Hypothalamus (tissue), 51 donors: ENCODE data around the gene RECK.
"Not testable (repeated sequence)": the region's sequence is repeated elsewhere in the genome, so short reads cannot be mapped to it uniquely, and the experiment has no call there.

ENCODE experiments used
- DNase-seq, 51 donors: peaks; one replicate each; lab custom pipeline; 2025; lab: John Stamatoyannopoulos, UW

Gene RECK

DNA sequence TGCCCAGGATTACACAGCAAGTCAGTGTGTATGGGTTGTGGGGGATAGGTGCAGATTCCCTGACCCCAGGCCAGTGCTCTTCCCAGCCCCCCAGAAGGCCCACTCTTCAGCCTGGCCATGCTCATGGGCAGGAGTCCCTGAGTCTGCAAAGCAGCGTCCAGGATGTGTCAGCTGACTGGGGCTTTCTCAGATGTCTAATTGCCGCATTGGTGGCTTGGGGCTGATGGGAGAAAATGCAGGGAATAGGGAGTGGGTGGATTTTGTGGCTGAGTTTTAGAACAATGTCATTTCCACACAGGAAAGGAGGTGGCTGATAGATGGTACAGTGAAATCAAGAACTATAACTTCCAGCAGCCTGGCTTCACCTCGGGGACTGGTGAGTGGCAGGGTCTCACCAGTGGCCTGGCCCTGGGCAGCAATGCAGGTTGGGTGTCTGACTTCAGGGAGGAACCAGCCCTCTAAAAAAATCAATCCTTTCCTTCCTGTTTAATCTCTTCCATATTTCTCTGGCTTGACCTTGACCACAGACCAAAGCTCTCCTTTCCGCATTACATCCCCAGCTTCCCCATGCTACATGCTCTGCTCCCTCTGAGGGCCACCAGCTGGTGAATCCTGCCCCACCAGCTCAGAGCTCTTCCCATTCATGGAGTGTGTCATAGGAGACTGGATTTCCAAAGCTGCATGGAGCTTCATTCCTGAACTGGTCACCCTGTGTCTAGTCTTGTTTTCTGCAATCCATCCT is 114.0 kb downstream of the RECK start:
- DNase-seq = peak in 2 of 51 donors; percentile 13 to 39

DNA sequence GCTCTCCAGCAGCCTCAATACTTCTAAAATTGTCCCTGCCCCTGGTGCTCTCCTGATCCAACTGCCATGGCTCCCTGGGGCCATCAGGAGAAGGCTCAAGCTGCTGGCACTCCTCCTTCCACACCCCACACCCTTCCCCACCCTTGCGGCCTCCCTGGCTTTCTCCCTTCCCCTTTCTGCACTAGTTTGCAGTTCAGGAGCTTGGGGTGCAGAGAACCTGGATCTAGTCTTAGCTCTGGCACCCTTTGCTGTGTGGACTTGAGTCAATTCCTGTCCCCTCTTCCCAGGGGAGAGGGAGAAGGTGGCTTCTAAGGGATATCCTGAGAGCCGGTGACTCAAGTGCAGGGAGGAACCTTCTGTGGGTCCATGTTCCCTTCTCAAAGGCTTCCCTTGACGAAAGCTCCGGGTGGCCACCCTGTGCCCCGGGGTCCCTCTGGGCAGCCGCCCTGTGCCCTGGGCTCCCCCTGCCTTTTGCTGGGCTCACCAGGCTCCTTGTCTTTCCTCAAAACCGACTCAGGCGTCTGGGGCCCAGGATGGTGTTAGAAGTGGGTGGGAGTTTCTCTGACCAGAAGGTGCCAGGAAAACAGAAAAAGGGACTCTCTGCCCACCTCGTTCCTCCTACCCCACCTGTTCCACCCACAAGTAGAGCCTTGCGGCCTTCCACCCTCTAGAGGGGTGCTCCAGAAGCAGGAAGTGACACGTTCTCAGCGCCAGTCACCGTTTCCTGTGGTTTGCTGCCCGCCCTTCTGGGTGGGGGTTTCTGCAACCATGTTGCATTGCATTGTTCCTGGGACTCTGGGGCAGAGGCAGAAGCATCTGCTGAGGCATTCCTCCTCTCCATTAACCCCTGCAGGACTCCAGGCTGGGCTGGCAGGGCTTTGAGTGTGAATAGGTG is 114.8 kb downstream of the RECK start:
- peak in 6 of 51 donors; percentile 16 to 31 (median 20) for DNase-seq

GRCh38 chr9:36152741-36153438 is 116.2 kb downstream of the RECK start:
- no peak for DNase-seq

DNA sequence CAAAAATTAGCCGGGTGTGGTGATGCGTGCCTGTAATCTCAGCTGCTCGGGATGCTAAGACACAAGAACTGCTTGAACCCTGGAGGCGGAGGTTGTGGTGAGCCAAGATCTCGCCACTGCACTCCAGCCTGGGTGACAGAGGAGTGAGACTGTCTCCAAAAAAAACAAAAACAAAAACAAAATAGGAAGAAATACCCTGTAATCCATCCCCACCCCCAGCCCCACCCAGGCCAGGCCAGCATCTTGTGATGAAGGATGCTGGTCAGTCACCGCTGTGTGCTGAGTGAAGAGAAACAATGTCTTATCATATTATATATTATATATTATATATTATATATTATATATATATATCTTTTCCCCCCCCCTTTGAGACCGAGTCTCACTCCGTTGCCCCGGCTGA is 117.0 kb downstream of the RECK start:
- DNase-seq = no peak

- DNase-seq = peak in 22 of 51 donors; percentile 10 to 79 (median 31)
Measured at GRCh38 chr9:36154331-36154952, 117.7 kb downstream of the RECK start.

- no peak for DNase-seq
Measured at GRCh38 chr9:36156116-36156515, 119.4 kb downstream of the RECK start.

GRCh38 chr9:36158122-36158521 is 121.4 kb downstream of the RECK start:
- DNase-seq = no peak

DNA sequence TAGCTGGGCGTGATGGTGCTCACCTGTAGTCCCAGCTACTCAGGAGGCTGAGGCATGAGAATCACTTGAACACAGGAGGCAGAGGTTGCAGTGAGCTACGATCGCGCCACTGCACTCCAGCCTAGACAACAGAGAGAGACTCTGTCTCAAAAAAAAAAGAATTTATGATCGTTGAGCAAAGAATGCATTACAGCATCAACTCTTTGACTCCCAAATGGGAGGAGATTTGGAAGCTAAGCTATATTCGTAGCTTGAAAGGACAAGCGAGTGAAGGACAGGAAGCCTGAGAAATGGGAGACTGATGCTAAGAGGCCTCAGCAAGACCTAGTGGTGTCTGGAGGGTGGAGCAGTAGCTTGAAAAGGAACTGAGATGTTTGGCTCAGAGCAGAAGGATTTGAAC is 122.2 kb downstream of the RECK start:
- DNase-seq = no peak

DNA sequence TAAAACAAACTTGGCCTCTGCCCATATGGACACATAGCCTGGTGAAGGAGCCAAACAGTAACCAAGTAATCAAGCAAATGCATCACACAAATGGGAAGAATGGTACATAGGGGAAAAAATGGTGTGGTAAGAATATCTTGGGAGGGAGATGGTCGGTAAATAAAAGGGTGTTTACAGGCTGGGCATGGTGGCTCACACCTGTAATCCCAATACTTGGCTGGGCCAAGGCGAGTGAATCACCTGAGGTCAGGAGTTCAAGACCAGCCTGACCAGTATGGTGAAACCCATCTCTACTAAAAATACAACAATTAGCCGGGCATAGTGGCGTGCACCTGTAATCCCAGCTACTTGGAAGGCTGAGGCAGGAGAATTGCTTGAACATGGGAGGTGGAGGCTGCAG is 122.8 kb downstream of the RECK start:
- not testable (repeated sequence) for DNase-seq

- not testable (repeated sequence) for DNase-seq
Measured at GRCh38 chr9:36160126-36160525, 123.4 kb downstream of the RECK start.

DNA sequence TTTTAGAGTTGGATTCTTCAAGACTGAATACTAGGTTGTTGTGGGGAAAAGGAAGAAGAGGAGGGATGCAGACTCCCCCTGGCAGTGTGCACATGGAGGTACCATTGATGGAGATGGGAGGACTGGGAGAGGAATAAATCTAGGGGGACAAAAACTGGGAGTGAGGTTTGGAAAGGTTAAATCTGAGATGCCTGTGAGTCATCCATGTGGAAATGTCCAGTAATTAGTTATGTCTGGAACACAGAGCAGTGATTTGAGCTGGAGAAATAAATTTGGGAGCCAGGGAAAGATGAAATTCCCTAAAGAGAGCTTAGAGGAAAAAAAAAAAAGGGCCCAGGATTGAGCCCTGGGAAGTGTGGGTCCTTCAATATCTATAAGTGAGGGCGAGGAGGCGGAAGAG is 124.5 kb downstream of the RECK start:
- DNase-seq = no peak

- no peak for DNase-seq
Measured at GRCh38 chr9:36162211-36162738, 125.6 kb downstream of the RECK start.

GRCh38 chr9:36163049-36163785 is 126.5 kb downstream of the RECK start:
- peak in 40 of 51 donors; percentile 17 to 82 (median 54) for DNase-seq

DNA sequence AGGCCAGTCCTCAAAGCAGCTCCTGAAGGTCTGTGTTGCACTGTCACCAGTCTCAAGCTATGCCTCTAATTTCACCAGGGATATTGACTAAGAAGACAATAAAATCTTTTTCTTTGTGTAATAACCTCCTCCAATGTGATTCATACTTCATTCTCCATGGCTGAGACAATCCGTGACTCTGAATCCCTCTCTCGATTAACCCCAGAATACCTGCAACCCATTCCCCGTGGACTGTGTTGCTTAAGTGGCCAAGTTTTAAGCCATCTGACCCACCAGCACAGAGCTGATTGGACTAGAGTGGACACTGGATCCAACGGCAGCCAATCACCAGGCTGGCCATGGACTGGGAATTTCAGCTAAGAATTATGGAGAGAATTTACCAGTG is 127.1 kb downstream of the RECK start:
- DNase-seq = peak in 1 of 51 donors; percentile 65

GRCh38 chr9:36164372-36164771 is 127.7 kb downstream of the RECK start:
- no peak for DNase-seq

DNA sequence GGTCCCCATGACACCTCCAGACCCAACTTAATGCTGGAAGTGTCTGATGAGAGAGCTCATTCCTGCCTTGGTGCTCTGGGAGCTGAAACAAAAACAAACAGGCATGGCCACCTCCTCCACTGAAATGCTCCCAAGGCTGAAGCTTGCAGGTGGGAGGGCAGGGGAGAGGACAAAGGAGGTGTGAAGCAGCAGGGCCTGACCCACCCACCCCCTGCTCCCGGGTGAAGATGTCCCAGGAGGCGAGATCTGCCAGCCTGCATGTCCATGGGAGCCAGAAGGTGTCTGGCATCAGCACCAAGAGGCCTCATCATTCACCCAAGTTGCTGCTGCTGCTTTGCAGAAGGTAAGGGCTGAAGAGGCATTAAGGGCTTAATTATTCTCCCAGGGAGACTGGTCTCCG is 128.3 kb downstream of the RECK start:
- no peak for DNase-seq

- peak in 1 of 51 donors; percentile 72 for DNase-seq
Measured at GRCh38 chr9:36165826-36166167, 129.1 kb downstream of the RECK start.

DNA sequence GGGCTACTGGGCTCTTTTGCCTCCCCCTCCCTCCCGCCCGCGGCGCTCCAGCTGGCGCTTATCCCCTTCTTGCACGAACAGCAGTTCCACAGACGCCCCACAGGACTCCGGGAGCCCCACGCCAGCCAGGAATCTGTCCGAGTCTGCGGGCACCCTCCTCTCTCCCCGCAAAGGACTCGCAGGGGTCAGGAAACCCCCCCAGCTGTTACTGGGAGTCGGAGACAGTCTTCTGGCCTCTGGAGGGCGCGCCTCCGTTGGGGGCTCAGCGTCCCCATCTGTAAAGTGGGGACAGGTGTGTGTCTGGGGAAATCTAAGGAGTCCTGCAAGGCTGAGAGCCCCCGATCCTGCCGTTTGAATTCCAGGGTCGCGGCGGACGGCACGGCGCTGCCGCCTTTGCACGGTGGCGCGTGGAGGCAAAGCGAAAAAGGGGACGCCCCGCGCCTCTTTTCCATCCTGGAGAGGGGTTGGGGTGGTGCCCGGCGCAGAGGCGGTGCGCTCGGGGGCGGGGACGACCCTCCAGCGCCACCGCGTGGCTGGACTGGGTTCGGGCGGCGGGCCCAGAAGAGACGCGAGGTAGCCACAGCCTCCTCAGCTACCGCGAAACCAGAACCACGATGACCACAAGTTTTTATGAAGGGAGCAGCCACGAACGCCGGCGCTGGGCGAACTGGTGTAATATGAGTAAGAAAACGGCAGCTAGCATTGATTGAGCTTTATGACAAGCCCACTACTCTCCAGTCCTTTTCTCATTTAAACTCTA is 129.6 kb downstream of the RECK start:
- peak in 47 of 51 donors; percentile 23 to 92 (median 71) for DNase-seq

- DNase-seq = no peak
Measured at GRCh38 chr9:36169166-36169565, 132.5 kb downstream of the RECK start, which contains the start of gene CCIN. Gene CCIN, plus strand, starts transcription at chr9:36169388. Its CDS starts 115 bp downstream, at chr9:36169503.
